HL-60/S4 (cell line): ENCODE measurements around the gene LRPAP1.
"Not testable (repeated sequence)": the region's sequence is repeated elsewhere in the genome, so short reads cannot be mapped to it uniquely, and the experiment has no call there.

ENCODE experiments used
- in situ Hi-C: fragments of 300-500 bp; cut with MboI; formaldehyde crosslinking; loops from 2 replicates; pipeline ENCODE4 v1.14.3; 2022; ENCODE audit warnings: low sequenced_read_pairs

LRPAP1 gene

GRCh38 chr4:3562127-3562526 lies 29.9 kb upstream of the LRPAP1 start:
- in situ Hi-C loops: not testable (repeated sequence)

- in situ Hi-C loops: not testable (repeated sequence)
Observed at GRCh38 chr4:3560465-3560864, 28.2 kb upstream of the LRPAP1 start.

- in situ Hi-C loops: not testable (repeated sequence)
Observed at GRCh38 chr4:3559381-3560290, 27.4 kb upstream of the LRPAP1 start.

DNA sequence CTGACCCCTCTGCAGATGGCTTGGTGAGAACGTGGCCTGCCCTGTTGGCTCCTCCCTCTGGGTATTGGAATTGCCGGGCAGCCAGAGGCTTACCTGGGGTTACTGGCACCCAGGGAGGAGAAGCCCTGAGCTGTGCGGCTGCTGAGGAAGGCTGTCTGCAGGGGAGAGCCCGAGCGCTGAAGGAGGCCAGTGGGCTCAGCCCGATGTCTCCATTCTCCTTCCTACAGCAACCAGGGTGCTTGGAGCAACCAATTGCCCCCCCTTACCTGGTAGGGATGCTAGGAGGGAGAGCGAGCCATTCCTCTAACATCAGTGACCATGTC lies 26.3 kb upstream of the LRPAP1 start:
- in situ Hi-C loops: not testable (repeated sequence)

- in situ Hi-C loops: not testable (repeated sequence)
Observed at GRCh38 chr4:3557676-3558513, 25.7 kb upstream of the LRPAP1 start.

DNA sequence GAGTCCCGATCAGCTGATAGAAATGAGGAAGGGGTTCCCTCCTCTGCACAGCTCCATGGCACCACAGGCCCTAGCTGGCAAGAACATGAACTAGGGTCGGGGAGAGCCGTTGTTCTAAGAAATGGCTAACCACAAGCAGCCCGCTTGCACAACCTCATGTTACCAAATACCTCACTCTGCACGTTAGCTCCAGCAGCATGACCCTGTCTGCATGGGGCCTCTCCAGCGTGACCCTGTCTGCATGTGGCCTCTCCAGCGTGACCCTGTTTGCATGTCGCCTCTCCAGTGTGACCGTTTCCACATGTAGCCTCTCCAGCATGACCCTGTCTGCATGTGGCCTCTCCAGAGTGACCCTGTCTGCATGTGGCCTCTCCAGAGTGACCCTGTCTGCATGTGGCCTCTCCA lies 24.9 kb upstream of the LRPAP1 start:
- in situ Hi-C loops: not testable (repeated sequence)

GRCh38 chr4:3556244-3556867 lies 24.1 kb upstream of the LRPAP1 start:
- in situ Hi-C loops: not testable (repeated sequence)

DNA sequence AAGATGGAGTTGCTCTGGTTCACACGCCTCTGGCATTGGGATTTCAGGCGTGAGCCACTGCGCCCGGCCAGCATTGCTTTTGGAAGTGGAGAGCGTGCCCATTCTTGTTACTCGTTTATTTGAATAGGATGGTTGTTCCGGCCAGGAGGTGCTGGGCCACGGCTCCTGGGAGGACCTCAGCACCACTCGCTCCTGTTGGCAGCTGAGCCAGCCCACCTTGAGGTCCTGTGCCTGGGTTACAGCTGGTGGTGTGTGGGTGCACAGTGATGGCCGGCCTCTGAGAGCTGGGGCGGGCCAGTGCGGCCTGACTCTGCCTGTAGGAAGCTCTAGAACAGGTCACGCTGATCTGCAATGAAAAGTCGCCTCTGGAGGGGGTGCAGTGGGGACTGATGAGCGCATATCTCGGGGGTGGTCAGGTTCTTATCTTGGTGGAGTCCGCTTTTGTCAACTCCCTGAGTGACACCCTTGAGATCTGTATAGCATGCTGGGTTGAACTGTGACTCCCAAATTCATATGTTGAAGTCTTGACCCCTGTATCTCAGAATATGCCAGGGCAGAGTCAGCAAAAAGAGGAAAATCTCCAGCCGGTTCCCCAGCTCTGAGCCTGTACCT lies 23.3 kb upstream of the LRPAP1 start:
- in situ Hi-C loops: not testable (repeated sequence)

GRCh38 chr4:3551366-3551765 lies 19.1 kb upstream of the LRPAP1 start:
- in situ Hi-C loops: not testable (repeated sequence)

DNA sequence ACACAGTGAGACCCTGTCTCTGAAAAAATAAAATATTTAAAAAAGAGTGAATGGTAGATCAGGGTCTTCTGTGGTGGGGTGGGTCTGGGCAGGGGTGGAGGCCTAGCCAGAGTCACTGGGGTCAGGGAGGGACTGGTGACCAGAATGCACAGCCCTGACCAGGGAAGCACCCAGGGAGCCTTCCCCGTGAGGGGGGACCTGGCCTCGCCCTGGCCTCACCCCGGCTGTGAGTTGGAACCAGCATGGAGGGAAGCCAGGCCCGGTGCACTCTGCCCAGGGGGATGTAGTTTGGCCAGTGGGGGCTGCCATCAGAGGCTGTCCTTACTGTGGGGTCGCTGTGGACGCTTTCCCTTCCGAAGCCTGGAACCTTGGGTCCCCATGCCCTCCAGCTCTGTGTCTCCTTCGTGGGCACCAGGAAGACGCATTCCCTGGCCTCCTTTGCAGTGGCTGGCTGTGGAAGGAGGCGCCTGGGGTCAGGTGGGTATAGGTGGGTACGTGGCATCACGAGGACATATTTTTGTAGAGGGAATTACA lies 18.6 kb upstream of the LRPAP1 start:
- in situ Hi-C loops: not testable (repeated sequence)

DNA sequence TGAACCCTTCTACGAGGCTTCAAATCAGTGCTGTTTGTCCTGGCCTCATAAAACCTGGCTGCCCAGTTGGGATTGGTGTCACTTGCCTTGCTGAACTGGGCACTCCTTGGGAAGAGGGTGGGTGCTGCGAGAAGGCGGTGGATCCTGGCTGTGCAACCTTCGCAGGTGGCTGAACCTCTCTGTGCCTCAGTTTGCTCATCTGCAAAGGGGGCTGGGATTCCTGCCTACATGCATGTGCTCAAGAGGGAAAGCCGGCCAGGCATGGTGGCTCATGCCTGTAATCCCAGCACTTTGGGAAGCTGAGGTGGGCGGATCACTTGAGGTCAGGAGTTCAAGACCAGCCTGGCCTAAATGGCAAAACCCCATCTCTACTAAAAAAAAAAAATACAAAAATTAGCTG lies 17.8 kb upstream of the LRPAP1 start:
- in situ Hi-C loops: not testable (repeated sequence)

- in situ Hi-C loops: not testable (repeated sequence)
Observed at GRCh38 chr4:3549694-3550001, 17.4 kb upstream of the LRPAP1 start.

GRCh38 chr4:3548991-3549693 lies 16.9 kb upstream of the LRPAP1 start:
- in situ Hi-C loops: not testable (repeated sequence)

DNA sequence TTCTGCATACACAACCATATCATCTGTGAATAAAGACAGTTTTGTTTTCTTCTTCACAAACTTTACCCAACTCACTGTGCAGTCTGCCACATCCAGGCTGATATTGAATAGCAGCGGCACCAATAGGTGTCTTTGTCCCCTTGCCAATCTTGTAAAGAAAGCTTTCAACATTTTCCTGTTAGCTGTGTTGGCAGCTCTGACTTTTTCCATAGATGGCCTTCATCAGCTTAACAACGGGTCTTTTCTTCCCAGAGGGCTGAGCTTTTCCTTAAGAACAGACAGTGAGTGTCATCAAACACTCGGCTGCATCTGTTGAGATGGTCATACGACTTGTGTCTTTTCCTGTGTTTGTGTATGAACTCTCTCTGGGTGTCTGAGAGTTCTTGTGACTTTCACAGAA lies 14.5 kb upstream of the LRPAP1 start:
- in situ Hi-C loops: not testable (repeated sequence)

DNA sequence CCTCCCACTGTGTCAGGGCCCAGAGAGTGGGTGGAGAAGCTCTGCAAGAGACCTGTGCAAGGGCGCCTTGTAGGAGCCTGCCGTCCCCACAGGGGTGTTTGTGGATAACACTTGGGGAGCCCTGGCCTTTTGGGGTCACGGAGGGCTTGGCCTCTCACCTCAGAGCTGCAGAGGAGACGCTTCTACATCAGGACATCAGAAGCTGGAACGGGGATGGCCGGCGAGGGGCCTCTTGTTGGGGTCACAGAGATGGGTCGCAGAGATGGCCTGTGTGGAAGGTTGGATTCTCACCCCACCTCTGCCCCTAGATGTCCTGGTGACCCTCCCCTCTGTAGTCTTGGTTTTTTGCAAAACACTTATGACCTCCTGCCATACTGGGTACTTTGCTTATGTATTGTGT lies 13.1 kb upstream of the LRPAP1 start:
- in situ Hi-C loops: not testable (repeated sequence)

DNA sequence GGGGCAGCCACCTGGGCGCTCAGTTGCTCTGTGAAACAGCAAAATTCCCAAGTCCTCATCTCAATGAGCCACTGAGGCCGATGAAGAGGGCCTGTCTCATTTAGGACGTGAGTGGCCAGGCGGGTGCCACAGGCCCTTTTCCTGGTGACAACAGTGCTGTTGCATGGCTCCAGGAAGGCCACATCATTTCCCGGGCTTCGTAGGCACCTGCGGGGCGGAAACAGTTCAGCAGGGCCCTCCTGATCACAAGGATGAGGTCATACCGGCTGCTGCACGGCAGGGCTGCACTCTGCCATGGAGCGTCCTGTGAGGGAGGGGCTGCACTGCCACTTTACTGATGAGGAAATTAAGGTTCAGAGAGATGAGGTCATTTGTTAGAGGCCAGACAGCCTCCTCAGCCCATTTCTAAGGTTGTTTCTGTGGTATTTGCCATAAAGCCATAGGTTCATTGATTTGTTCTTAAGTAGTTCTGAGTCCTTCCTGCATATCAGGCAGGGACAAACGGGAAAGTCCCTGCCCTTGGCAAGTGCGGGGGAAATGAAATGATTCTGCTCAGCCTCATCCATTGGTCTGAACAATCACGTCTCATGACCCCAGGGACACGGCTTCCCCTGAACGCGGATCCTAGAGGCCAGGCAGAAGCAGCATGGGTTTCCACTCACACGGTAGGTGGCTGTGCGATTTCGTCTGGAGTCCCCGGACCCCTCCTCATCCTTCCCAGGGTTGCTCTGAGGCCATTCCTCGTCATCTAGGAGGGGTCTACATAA lies 12.2 kb upstream of the LRPAP1 start:
- in situ Hi-C loops: not testable (repeated sequence)

DNA sequence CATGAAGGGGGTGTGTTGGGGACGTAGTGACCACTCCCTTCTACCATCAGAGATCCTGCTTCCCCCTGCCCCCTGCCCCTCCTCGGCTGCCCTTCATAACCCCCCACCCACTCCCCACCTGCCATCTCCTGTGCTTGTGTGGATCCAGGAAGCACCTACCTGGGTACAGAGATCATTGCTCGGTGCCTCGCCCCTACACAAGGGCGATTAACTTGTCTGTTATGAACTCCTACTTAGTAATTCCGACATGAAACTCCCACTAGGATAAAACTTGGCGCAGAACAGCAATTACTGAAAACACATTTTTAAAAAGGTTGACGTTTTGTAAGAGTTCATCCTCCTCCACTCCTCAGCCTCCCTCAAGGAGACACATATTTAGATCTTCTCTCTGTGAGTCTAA lies 11.2 kb upstream of the LRPAP1 start:
- in situ Hi-C loops: not testable (repeated sequence)

DNA sequence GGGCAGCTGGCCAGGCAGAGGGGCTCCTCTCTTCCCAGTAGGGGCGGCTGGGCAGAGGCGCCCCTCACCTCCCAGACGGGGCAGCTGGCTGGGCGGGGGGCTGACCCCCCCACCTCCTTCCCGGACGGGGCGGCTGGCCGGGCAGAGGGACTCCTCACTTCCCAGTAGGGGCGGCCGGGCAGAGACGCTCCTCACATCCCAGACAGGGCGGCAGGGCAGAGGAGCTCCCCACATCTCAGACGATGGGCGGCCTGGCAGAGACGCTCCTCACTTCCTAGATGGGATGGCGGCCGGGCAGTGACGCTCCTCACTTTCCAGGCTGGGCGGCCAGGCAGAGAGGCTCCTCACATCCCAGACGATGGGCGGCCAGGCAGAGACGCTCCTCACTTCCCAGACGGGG lies 6.7 kb upstream of the LRPAP1 start:
- in situ Hi-C loops: not testable (repeated sequence)

DNA sequence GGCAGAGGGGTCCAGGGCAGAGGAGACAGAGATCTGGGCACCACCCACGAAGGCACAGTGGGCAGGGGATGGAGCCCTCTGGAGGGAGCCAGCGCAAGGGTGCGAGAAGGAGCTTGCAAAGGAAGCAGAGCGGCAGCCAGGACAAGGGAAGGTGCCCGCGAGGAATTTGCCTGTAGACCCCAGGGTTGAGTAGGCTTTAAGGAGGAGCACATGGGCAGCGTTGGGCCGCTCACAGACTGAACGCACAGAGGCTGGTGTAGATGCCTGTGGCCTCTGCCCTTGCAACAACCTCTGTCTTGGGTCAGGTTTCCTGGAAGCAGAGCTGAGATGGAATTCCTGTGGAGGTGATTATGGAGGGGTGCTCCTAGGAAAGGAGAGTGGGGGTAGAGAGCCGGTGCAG lies 3.6 kb upstream of the LRPAP1 start:
- in situ Hi-C loops: not testable (repeated sequence)

DNA sequence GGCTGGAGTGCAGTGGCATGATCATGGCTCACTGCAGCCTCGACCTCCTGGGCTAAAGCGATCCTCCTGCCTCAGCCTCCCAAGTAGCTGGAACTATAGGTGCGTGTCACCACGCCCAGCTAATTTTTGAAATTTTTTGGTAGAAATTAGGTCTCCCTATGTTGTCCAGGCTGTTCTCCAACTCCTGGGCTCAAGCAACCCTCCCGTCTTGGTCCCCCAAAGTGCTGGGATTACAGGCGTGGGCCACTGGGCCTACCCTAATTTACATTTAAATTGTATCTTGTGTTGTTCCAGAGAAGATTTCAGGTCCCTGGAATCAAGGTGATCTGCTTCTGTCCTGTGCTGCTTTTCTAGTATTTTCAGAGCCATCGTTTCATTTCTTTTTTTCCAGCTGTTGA lies 1.2 kb upstream of the LRPAP1 start:
- in situ Hi-C loops: no loop called here
